Activated CD4-positive, alpha-beta T cell treated with anti-CD3 and anti-CD28 coated beads for 24 hours (primary cell): ENCODE results near the gene CFAP65.

Experiments
- DNase-seq, 2 donors: peaks; one replicate each; pipeline ENCODE4 v3.0.0-alpha.2; 2020; ENCODE audit warnings: low read depth in 2 of 2

CFAP65 gene

GRCh38 chr2:219059725-219060682 lies 18.7 kb upstream of the CFAP65 start:
- DNase-seq: no peak

- no peak for DNase-seq
Observed at GRCh38 chr2:219059375-219059724, 18.0 kb upstream of the CFAP65 start.

- no peak for DNase-seq
Observed at GRCh38 chr2:219058541-219059374, 17.4 kb upstream of the CFAP65 start.

GRCh38 chr2:219057709-219058540 lies 16.6 kb upstream of the CFAP65 start:
- DNase-seq: peak; percentile 66 to 80

- no peak for DNase-seq
Observed at GRCh38 chr2:219056896-219057708, 15.8 kb upstream of the CFAP65 start.

GRCh38 chr2:219056176-219056895 lies 15.0 kb upstream of the CFAP65 start:
- DNase-seq: no peak

GRCh38 chr2:219054956-219055903 lies 13.9 kb upstream of the CFAP65 start:
- no peak for DNase-seq

- DNase-seq: no peak
Observed at GRCh38 chr2:219049282-219049681, 8.0 kb upstream of the CFAP65 start.

GRCh38 chr2:219045937-219046550 lies 4.7 kb upstream of the CFAP65 start:
- DNase-seq: no peak

GRCh38 chr2:219042750-219043149 lies 1.4 kb upstream of the CFAP65 start:
- DNase-seq: no peak

GRCh38 chr2:219042157-219042556 lies 841 bp upstream of the CFAP65 start:
- no peak for DNase-seq

GRCh38 chr2:219038600-219038999 lies 2.7 kb downstream of the CFAP65 start:
- DNase-seq: no peak

GRCh38 chr2:219037783-219038499 lies 3.4 kb downstream of the CFAP65 start:
- no peak for DNase-seq

GRCh38 chr2:219035942-219036341 lies 5.4 kb downstream of the CFAP65 start:
- no peak for DNase-seq

GRCh38 chr2:219034823-219035222 lies 6.5 kb downstream of the CFAP65 start:
- no peak for DNase-seq

- DNase-seq: no peak
Observed at GRCh38 chr2:219032051-219032745, 9.1 kb downstream of the CFAP65 start.

- no peak for DNase-seq
Observed at GRCh38 chr2:219031005-219031738, 10.1 kb downstream of the CFAP65 start.
